Spinal cord (tissue), 10 donors: ENCODE measurements around the gene BSG. TPM values are rescaled to one million over a fixed set of nuclear protein-coding genes. Genes with fewer than 3 reads are reported as not detected.

Source experiments
- DNase-seq, 6 donors: peaks; one replicate each; pipeline versions ENCODE4 v3.0.0 to v3.0.0-alpha.2; 2013 to 2015; ENCODE audit warnings: low spot score in 6 of 6, low read depth in 4 of 6
- H3K27ac ChIP-seq: one replicate; pipeline ENCODE4 v1.5.1; 2013; ENCODE audit warnings: low read depth, low read length, control low read depth
- H3K27me3 ChIP-seq: one replicate; pipeline ENCODE4 v1.6.1; 2013; ENCODE audit warnings: low read length; ENCODE audit not compliant: control insufficient read depth, insufficient read depth
- H3K36me3 ChIP-seq: one replicate; pipeline ENCODE4 v1.6.1; 2013; ENCODE audit warnings: low read length; ENCODE audit not compliant: control insufficient read depth, insufficient read depth
- H3K4me1 ChIP-seq: one replicate; pipeline ENCODE4 v1.6.1; 2013; ENCODE audit warnings: low read length; ENCODE audit not compliant: control insufficient read depth, insufficient read depth
- H3K4me3 ChIP-seq: one replicate; pipeline ENCODE4 v1.5.1; 2013; ENCODE audit warnings: low read depth, low read length, control low read depth
- H3K9me3 ChIP-seq: one replicate; pipeline ENCODE4 v1.6.1; 2013; ENCODE audit warnings: low read length; ENCODE audit not compliant: control insufficient read depth, insufficient read depth
- WGBS: methylation state at CpG from one replicate; pipeline ENCODE4 v1.1.5; 2013; ENCODE audit warnings: missing lambda C conversion rate; ENCODE audit not compliant: insufficient coverage; 5-methylcytosine and 5-hydroxymethylcytosine counted together
- long read RNA-seq, 4 donors: transcript quantifications; one replicate each; lab custom pipeline, GENCODE V29; 2026
- polyA plus RNA-seq, 2 donors: library from polyadenylated mRNA; unstranded; fragments of 120-200 nt; gene quantifications; one replicate each; pipeline ENCODE4 v1.2.1, GENCODE V29; 2013; ENCODE audit not compliant: insufficient read length in 2 of 2
- total RNA-seq, 2 donors: library from RNA; depleted of rRNA in 1 of 2; stranded (reverse); fragments of 120-200 nt in 1 of 2; fragments of >200 nt in 1 of 2; gene quantifications; one replicate each; pipeline versions ENCODE4 v1.2.3 to v1.2.4, GENCODE V29; 2013 to 2014
- donor health status: healthy.

Gene BSG
- total RNA-seq = 100 to 1,000 TPM; 177 to 638 TPM
- polyA plus RNA-seq = 100 to 1,000 TPM; 484 to 623 TPM
- long read RNA-seq, donor 1, transcript BSG-206 (3 exons, 582 nt) = major isoform, 6 of 271 reads
- long read RNA-seq, donor 1, partial matches to known transcripts = 232 of 271 reads
- long read RNA-seq, donor 1, other reads (novel, unspliced or antisense) = 32 of 271 reads
- long read RNA-seq, donor 2, partial matches to known transcripts = 18 of 130 reads
- long read RNA-seq, donor 2, other reads (novel, unspliced or antisense) = 111 of 130 reads
- long read RNA-seq, donor 3, transcript BSG-210 (2 exons, 611 nt) = minor isoform, 7 of 190 reads
- long read RNA-seq, donor 3, transcript BSG-206 (3 exons, 582 nt) = major isoform, 17 of 190 reads
- long read RNA-seq, donor 3, partial matches to known transcripts = 70 of 190 reads
- long read RNA-seq, donor 3, other reads (novel, unspliced or antisense) = 96 of 190 reads
- long read RNA-seq, donor 4, transcript BSG-210 (2 exons, 611 nt) = major isoform, 8 of 304 reads
- long read RNA-seq, donor 4, partial matches to known transcripts = 94 of 304 reads
- long read RNA-seq, donor 4, other reads (novel, unspliced or antisense) = 199 of 304 reads

DNA sequence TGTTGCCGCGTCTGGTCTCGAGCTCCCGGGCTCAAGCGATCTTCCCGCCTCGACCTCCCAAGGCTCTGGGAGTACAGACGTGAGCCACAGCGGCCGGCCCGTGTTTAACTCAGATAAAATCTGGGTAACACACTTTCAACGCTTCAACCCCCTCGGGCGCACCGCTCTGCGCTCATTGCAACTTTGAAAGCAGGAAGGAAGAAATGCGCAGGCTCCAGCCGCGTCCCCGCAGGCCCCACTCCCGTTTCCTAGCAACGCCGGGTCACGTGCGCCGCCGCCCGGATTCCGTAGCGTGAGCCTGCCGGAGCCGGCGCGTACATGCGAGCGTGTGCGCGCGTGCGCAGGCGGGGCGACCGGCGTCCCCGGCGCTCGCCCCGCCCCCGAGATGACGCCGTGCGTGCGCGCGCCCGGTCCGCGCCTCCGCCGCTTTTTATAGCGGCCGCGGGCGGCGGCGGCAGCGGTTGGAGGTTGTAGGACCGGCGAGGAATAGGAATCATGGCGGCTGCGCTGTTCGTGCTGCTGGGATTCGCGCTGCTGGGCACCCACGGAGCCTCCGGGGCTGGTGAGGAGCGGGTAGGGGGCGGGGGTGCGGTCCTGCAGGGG lies at the start of gene BSG:
Gene BSG, plus strand, starts transcription at position 457 of the 603 bp plus-strand sequence. Its CDS starts 39 bp downstream, at position 496.
- DNase-seq = peak; percentile 86 to 99 (median 96)
- peaks cover 7% of the 10 kb centered on the region for H3K27me3 ChIP-seq
- peaks cover 21% of the 10 kb centered on the region for H3K36me3 ChIP-seq
- peak within 1 kb of the TSS; percentile 92 for H3K27ac ChIP-seq
- WGBS = under 1% methylated on average over 79 of the region's 79 CpGs
- H3K4me3 ChIP-seq = peak within 1 kb of the TSS; percentile 81
- H3K9me3 ChIP-seq = no peaks in the 10 kb centered on the region
- H3K4me1 ChIP-seq = peaks cover 58% of the 10 kb centered on the region

DNA sequence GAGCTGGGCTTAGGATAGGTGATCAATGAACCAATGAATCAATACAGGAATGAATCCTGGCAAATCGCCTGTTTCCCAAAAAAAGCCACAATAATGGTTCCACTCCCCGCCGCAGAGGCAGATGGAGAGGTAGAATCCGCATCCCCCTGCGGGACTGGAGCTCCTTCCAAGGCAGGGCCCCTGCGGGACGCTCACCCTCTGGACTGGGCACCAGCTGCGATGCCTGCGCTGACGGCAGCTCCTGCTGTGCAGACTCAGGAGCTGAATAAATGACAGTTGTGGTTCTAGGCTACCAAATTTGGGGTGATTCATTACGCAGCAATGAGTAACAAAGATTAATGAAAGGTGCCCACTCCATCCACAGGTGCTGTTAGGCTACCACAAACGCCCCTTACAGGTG lies 49.7 kb upstream of the BSG start:
- H3K36me3 ChIP-seq = peaks cover 32% of the 10 kb centered on the region
- WGBS = 67% methylated on average over 7 of the region's 12 CpGs
- peak in 1 of 6 donors; percentile 2 for DNase-seq
- peaks cover 3% of the 10 kb centered on the region for H3K4me1 ChIP-seq
- H3K9me3 ChIP-seq = no peaks in the 10 kb centered on the region
- peaks cover 3% of the 10 kb centered on the region for H3K27me3 ChIP-seq
- no peak overlapping the region for H3K27ac ChIP-seq
- no peak overlapping the region for H3K4me3 ChIP-seq

DNA sequence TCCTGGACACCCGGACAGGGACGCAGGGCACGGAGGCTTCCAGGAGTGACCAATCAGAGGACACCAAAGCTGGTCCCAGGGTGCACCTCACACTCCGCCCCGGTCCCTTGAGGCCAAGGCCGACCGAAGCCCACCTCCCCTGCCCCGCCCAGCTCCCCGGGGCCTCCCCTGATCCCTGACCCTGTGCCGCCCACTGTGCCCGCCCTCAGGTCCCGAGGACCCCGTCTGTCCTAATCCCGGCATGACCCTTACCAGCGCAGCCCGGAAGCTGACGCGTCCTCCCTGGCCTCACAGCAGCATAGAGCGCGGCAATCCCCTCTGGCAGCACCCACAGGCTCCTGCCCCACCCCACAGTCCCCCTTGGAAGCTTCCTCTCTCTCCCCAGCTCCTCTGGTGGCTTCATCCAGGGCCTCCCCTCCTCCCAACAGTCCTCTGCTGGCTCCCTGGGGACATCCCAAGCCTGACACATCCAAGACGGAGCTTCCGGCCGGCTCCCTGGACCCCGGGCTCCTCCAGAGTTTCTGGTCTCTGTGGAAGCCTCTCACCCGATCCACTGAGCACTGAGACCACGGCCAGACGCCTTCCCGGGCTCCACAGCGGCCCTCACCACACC lies 48.2 kb upstream of the BSG start:
- Histone ChIP-seq H3K27ac (no peak overlapping the region), H3K9me3 (no peaks in the 10 kb centered on the region), H3K36me3 (peaks cover 28% of the 10 kb centered on the region), H3K4me1 (no peaks in the 10 kb centered on the region), H3K27me3 (peaks cover 3% of the 10 kb centered on the region), H3K4me3 (no peak overlapping the region)
- 83% methylated on average over 29 of the region's 29 CpGs for WGBS
- DNase-seq = no peak

DNA sequence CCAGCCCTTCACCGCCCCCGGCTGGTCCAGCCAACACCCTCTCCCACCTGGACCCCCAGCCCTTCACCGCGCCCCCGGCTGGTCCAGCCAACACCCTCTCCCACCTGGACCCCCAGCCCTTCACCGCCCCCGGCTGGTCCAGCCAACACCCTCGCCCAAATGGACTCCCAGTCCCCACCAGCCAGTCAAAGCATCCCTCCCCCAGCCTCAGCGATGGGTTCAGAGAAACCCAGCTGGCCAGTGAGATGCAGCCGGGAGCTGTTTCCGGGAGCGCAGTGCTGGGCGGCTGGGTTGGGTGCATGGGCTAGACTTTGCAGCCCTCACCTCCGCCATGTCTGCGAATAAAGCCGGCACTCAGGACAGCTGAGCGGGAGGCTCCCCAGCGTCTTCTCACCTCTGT lies 47.4 kb upstream of the BSG start:
- H3K4me3 ChIP-seq = no peak overlapping the region
- H3K27me3 ChIP-seq = peaks cover 3% of the 10 kb centered on the region
- 63% methylated on average over 11 of the region's 18 CpGs for WGBS
- no peak overlapping the region for H3K27ac ChIP-seq
- DNase-seq = no peak
- no peaks in the 10 kb centered on the region for H3K9me3 ChIP-seq
- H3K4me1 ChIP-seq = no peaks in the 10 kb centered on the region
- H3K36me3 ChIP-seq = peaks cover 21% of the 10 kb centered on the region

DNA sequence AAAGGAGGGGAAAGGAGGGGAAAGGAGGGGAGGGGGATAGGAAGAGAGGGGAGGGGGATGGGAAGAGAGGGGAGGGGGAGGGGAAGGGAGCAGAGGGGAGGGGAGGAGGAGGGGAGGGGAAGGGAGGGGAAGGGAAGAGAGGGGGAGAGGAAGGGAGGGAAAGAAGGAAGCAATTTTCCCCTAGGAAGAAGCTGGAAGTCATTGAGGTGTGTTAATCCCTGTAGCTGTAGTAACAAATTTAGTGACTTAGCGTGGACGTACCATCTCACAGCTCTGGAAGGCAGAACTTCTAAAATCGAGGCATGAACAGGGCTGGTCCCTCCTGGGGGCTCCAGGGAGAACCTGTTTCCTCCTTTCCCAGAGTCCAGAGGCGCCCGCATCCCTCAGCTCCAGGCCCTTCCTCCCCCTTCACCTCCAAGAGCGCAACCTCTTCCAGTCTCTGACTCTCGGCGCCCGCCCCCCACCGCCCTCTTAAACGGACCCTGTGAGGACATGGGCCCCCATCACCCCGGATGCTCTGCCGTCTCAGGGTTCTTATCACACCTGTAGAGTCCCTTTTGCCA lies 46.5 kb upstream of the BSG start:
- Histone ChIP-seq H3K4me3 (no peak overlapping the region), H3K4me1 (peaks cover 9% of the 10 kb centered on the region), H3K9me3 (no peaks in the 10 kb centered on the region), H3K27ac (no peak overlapping the region), H3K27me3 (peaks cover 3% of the 10 kb centered on the region), H3K36me3 (peaks cover 14% of the 10 kb centered on the region)
- WGBS = 56% methylated on average over 13 of the region's 13 CpGs
- DNase-seq = no peak

DNA sequence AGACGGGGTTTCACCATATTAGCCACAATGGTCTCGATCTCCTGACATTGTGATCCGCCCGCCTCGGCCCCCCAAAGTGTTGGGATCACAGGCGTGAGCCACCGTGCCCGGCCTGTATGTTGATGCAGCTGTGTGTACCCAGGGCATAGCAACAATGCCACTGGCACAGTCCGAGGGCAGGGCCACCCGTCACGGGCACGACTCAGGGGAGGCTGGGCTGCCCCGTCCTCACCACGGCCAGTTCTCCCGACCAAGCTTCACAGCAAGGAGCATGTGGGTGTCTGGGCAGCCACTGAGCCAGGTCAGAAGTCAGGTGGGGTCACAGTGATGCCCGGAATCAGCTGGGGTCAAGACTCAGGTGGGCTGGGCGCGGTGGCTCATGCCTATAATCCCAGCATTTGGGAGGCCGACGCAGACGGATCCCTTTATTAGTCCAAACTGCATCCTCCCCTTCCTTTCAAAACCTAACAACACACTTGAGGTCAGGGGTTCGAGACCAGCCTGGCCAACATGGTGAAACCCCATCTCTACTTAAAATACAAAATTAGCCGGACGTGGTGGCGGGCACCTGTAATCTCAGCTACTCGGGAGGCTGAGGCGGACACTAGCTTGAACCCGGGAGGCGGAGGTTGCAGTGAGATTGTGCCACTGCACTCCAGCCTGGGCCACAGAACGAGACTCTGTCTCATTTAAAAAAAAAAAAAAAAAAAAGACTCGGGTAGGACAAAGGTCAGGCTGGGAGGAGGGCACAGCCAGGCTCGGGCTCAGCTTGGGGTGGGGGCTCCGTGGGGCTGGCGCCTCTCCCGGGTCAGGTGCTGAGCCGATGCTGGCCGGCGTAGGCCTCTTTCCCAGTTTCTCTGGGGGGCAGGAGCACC lies 42.0 kb upstream of the BSG start:
- peaks cover 37% of the 10 kb centered on the region for H3K4me1 ChIP-seq
- H3K27me3 ChIP-seq = peaks cover 1% of the 10 kb centered on the region
- peak overlapping the region; percentile 68 for H3K4me3 ChIP-seq
- peak overlapping the region; percentile 84 for H3K27ac ChIP-seq
- no peaks in the 10 kb centered on the region for H3K9me3 ChIP-seq
- H3K36me3 ChIP-seq = peaks cover 25% of the 10 kb centered on the region
- 69% methylated on average over 34 of the region's 38 CpGs for WGBS
- DNase-seq = no peak

DNA sequence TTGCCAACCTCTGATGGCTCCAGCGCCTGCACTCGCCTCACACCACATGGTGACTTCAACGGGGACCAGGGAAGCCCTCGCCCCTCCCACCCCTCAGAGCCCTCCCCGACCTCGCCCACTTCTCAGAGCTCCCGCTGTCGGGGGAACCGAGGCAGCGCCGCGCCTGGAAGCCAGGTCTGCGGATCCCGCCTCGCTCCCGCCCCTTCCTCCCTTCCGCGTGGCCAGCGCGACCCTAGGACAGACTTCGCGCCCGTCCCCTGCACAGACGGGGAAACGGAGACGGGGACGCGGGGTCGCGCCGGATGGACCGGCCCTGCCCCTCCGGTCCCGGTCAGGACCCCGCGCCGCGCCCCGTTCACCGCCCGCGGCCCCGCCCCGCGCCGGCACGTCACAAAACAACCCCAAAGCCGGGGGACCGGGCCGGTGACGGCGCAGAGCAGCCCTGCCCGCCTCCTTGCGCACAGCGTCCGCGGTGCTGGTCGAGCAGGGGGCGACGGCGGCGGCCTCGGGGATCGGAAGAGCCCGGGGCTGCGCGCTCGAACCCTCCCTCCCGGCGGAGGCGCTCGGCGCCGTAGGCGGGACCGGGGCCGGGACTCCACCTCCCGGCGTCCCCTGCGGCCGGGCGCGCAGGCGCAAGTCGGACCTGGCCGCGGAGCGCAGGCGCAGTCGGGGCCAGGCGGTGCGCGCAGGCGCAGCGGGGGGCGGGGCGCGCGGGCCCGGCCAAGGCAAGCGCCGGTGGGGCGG lies 41.2 kb upstream of the BSG start:
- WGBS = under 1% methylated on average over 103 of the region's 103 CpGs
- peaks cover 39% of the 10 kb centered on the region for H3K4me1 ChIP-seq

DNA sequence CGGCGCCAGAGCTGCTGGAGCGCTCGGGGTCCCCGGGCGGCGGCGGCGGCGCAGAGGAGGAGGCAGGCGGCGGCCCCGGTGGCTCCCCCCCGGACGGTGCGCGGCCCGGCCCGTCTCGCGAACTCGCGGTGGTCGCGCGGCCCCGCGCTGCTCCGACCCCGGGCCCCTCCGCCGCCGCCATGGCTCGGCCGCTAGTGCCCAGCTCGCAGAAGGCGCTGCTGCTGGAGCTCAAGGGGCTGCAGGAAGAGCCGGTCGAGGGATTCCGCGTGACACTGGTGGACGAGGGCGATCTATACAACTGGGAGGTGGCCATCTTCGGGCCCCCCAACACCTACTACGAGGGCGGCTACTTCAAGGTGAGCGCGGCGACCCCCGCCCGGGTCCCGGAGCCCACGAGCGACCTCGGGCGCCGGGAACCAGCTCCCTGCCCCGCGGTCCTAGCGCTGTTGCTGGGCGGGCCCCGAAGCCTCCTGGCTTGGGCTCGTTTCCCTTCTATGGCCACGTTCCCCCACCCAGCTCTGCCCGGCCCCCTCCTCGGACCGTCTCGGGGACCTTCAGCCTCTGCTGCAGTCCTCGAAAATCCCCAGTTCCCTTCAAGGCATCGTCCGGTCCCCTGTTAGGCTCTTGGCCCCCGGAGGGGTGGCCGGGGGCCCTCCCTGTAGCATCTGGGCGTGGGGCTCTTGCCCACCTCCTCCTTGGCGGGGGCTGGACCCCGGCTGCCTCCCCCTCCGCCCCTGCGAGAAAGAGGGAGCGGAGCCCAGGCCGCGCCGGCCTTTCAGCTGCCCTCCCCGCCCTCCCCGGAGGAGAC lies 40.4 kb upstream of the BSG start, which contains the start of gene CDC34:
Gene CDC34, plus strand, starts transcription at position 8 of the 808 bp plus-strand sequence. Its CDS starts 172 bp downstream, at position 180.
- no peaks in the 10 kb centered on the region for H3K9me3 ChIP-seq
- DNase-seq = peak in 1 of 6 donors; percentile 20
- no peaks in the 10 kb centered on the region for H3K27me3 ChIP-seq
- H3K4me1 ChIP-seq = peaks cover 39% of the 10 kb centered on the region
- H3K36me3 ChIP-seq = peaks cover 41% of the 10 kb centered on the region
- peak within 1 kb of the TSS; percentile 86 for H3K4me3 ChIP-seq
- 0% methylated on average over 84 of the region's 84 CpGs for WGBS
- peak within 1 kb of the TSS; percentile 95 for H3K27ac ChIP-seq

More for the DNA sequence above, 41.2 kb upstream of the BSG start:
- H3K27me3 ChIP-seq = no peaks in the 10 kb centered on the region
- H3K36me3 ChIP-seq = peaks cover 33% of the 10 kb centered on the region
- peak overlapping the region; percentile 84 for H3K27ac ChIP-seq
- H3K4me3 ChIP-seq = peak overlapping the region; percentile 68
- no peaks in the 10 kb centered on the region for H3K9me3 ChIP-seq
- DNase-seq = peak; percentile 67 to 96 (median 76)
